CD4-positive, alpha-beta T cell (primary cell): ENCODE results near the gene CDH13. TPM values are rescaled to one million over a fixed set of nuclear protein-coding genes. Genes with fewer than 3 reads are reported as not detected.

Source experiments
- ATAC-seq: fragments of 200-7000 bp; cut with Tn5 transposase; one replicate; pipeline ENCODE4 v1.10.0; 2022; ENCODE audit warnings: mild to moderate bottlenecking; ENCODE audit not compliant: poor library complexity
- CTCF ChIA-PET: fragments of 350-600 bp; sonication (Branson Sonifier 250); formaldehyde crosslinking; loops from one replicate; lab custom pipeline; 2021; ENCODE audit warnings: antibody characterized with exemption, inconsistent platforms; lab: Charles Lee
- POLR2A ChIA-PET: fragments of 350-600 bp; sonication (Branson Sonifier 250); formaldehyde crosslinking; loops from one replicate; lab custom pipeline; 2021; ENCODE audit warnings: antibody characterized with exemption, inconsistent platforms; lab: Charles Lee
- DNase-seq, 14 experiments: peaks; one replicate each; pipeline ENCODE4 v3.0.0-alpha.2; 2013 to 2020; ENCODE audit warnings: mixed read lengths in 2 of 14
- H3K27ac ChIP-seq, 2 donors: one replicate each; pipeline versions ENCODE4 v1.5.1 to v1.7.0; 2013; ENCODE audit warnings: low read length in 2 of 2, low read depth in 1 of 2, mild to moderate bottlenecking in 1 of 2
- H3K27me3 ChIP-seq, 2 experiments: 1 replicate in 1 of 2; 2 replicates in 1 of 2; pipeline versions ENCODE4 v1.6.1 to v1.7.0; 2013; ENCODE audit warnings: low read length in 2 of 2, control low read depth in 1 of 2, mild to moderate bottlenecking in 1 of 2, moderate library complexity in 1 of 2; ENCODE audit not compliant: insufficient read depth in 2 of 2, control insufficient read depth in 1 of 2
- H3K36me3 ChIP-seq: one replicate; pipeline ENCODE4 v1.6.1; 2013; ENCODE audit warnings: low read length, control low read depth; ENCODE audit not compliant: insufficient read depth
- H3K4me1 ChIP-seq: one replicate; pipeline ENCODE4 v1.6.1; 2013; ENCODE audit warnings: low read length, control low read depth; ENCODE audit not compliant: insufficient read depth
- H3K4me3 ChIP-seq: one replicate; pipeline ENCODE4 v1.5.1; 2013; ENCODE audit warnings: mild to moderate bottlenecking, low read length, moderate library complexity
- H3K9me3 ChIP-seq, 2 experiments: 1 replicate in 1 of 2; 2 replicates in 1 of 2; pipeline versions ENCODE4 v1.6.1 to v1.7.0; 2013; ENCODE audit warnings: low read length in 2 of 2, mild to moderate bottlenecking in 2 of 2, control low read depth in 1 of 2, moderate library complexity in 1 of 2; ENCODE audit not compliant: control insufficient read depth in 1 of 2, insufficient read depth in 1 of 2
- H3K27ac Mint-ChIP-seq: one replicate; pipeline ENCODE4 v1.8.0; 2020; ENCODE audit warnings: mixed read lengths
- H3K27me3 Mint-ChIP-seq: one replicate; pipeline ENCODE4 v1.8.0; 2021; ENCODE audit warnings: mixed read lengths
- H3K36me3 Mint-ChIP-seq: one replicate; pipeline ENCODE4 v1.8.0; 2021; ENCODE audit warnings: low read depth, mixed read lengths
- H3K4me1 Mint-ChIP-seq: one replicate; pipeline ENCODE4 v1.8.0; 2021; ENCODE audit warnings: low read depth, mixed read lengths
- H3K4me3 Mint-ChIP-seq: one replicate; pipeline ENCODE4 v1.8.0; 2020; ENCODE audit warnings: mild to moderate bottlenecking, mixed read lengths
- H3K9me3 Mint-ChIP-seq: one replicate; pipeline ENCODE4 v1.8.0; 2020; ENCODE audit warnings: mixed read lengths
- CTCF ChIP-seq: fragments of 200-600 bp; IDR thresholded peaks from one replicate; pipeline ENCODE4 v1.8.0; 2022; ENCODE audit warnings: antibody characterized with exemption, mild to moderate bottlenecking
- intact Hi-C, 2 experiments: fragments of 100-400 bp; cut with DNase I in 1 of 2; cut with micrococcal nuclease in 1 of 2; formaldehyde crosslinking; loops; one replicate each; pipeline versions ENCODE4 v1.15.1 to v1.9.0; 2023 to 2025; cut with DNase I, micrococcal nuclease
- total RNA-seq, 174 experiments: library from RNA in 2 of 174; stranded (reverse) in 2 of 174; gene quantifications; one replicate each; pipeline ENCODE4 v1.2.3 and lab custom pipeline; 2021 to 2026

The CDH13 gene
- total RNA-seq, 2 experiments from 2014 or later, result not detected

- Mint-ChIP-seq H3K27me3 (peaks cover 9% of the 10 kb centered on the region), H3K4me3 (no peak overlapping the region), H3K9me3 (no peaks in the 10 kb centered on the region), H3K27ac (no peak overlapping the region), H3K4me1 (no peaks in the 10 kb centered on the region), H3K36me3 (no peaks in the 10 kb centered on the region)
- Histone ChIP-seq H3K27ac (no peak overlapping the region), H3K9me3 (no peaks in the 10 kb centered on the region), H3K4me1 (no peaks in the 10 kb centered on the region), H3K36me3 (no peaks in the 10 kb centered on the region), H3K27me3 (no peaks in the 10 kb centered on the region), H3K4me3 (no peak overlapping the region)
- ChIA-PET CTCF (no interaction called here), POLR2A (no interaction called here)
- no peak for ATAC-seq
- no peak for DNase-seq
- intact Hi-C loops, result no loop called here
- TF ChIP-seq CTCF, result no peak
Observed at GRCh38 chr16:83603723-83604570, 977.2 kb downstream of the CDH13 start.

- DNase-seq (no peak), ATAC-seq (no peak)
- no peaks in the 10 kb centered on the region for H3K4me1 Mint-ChIP-seq
- POLR2A ChIA-PET, result no interaction called here
- Histone ChIP-seq H3K27me3 (no peaks in the 10 kb centered on the region), H3K4me3 (no peak overlapping the region), H3K9me3 (no peaks in the 10 kb centered on the region), H3K4me1 (no peaks in the 10 kb centered on the region), H3K36me3 (no peaks in the 10 kb centered on the region), H3K27ac (no peak overlapping the region)
- H3K9me3 Mint-ChIP-seq, result no peaks in the 10 kb centered on the region
- peaks cover under 1% of the 10 kb centered on the region for H3K27me3 Mint-ChIP-seq
- no peak overlapping the region for H3K4me3 Mint-ChIP-seq
- no peak overlapping the region for H3K27ac Mint-ChIP-seq
- no peaks in the 10 kb centered on the region for H3K36me3 Mint-ChIP-seq
- CTCF ChIA-PET, result no interaction called here
- TF ChIP-seq CTCF, result no peak
- intact Hi-C loops, result no loop called here
Observed at GRCh38 chr16:83606486-83607030, 979.8 kb downstream of the CDH13 start.

DNA sequence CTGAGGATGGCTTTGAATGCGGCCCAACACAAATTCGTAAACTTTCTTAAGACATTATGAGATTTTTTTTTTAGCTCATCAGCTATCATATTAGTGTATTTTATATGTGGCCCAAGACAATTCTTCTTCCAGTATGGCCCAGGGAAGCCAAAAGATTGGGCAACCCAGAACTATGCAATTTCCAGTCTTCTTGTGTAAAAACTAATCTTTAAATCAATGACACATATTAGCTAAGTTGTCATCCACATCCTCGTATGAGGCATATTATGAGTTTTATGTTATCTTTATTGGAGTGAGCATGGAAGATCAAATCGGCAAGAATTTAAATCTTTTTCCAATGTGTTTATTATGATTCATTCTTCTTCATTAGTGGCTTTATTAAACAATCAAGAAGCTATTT is 982.4 kb downstream of the CDH13 start:
- no peak for TF ChIP-seq CTCF
- CTCF ChIA-PET, result no interaction called here
- Mint-ChIP-seq H3K4me1 (no peaks in the 10 kb centered on the region), H3K4me3 (no peak overlapping the region), H3K27me3 (no peaks in the 10 kb centered on the region), H3K9me3 (no peaks in the 10 kb centered on the region), H3K27ac (no peak overlapping the region), H3K36me3 (no peaks in the 10 kb centered on the region)
- H3K4me1 ChIP-seq, result no peaks in the 10 kb centered on the region
- intact Hi-C loops, result no loop called here
- H3K27me3 ChIP-seq, result peaks cover 0 to under 1% of the 10 kb centered on the region in 2 experiments
- no peak overlapping the region for H3K4me3 ChIP-seq
- no peak overlapping the region for H3K27ac ChIP-seq
- H3K9me3 ChIP-seq, result no peaks in the 10 kb centered on the region
- no peak for DNase-seq
- no peak for ATAC-seq
- no peaks in the 10 kb centered on the region for H3K36me3 ChIP-seq
- POLR2A ChIA-PET, result no interaction called here
